M059J (cell line): ENCODE measurements around the gene TMCC3. TPM values are rescaled to one million over a fixed set of nuclear protein-coding genes. Genes with fewer than 3 reads are reported as not detected.
A peak's percentile ranks its signal among the peaks of the same experiment; 100 is the strongest.
"Not testable (repeated sequence)": the region's sequence is repeated elsewhere in the genome, so short reads cannot be mapped to it uniquely, and the experiment has no call there.

ENCODE experiments used
- DNase-seq: peaks from one replicate; pipeline ENCODE4 v3.0.0-alpha.2; 2012; ENCODE audit warnings: low read depth
- total RNA-seq: library from RNA; depleted of rRNA; stranded (reverse); fragments of >200 nt; shearing (Covaris generic); gene quantifications from 2 replicates; pipeline ENCODE4 v1.2.3, GENCODE V29; 2014

Gene TMCC3
- total RNA-seq, 1 experiment from 2014 or later, result 0.54 TPM

DNA sequence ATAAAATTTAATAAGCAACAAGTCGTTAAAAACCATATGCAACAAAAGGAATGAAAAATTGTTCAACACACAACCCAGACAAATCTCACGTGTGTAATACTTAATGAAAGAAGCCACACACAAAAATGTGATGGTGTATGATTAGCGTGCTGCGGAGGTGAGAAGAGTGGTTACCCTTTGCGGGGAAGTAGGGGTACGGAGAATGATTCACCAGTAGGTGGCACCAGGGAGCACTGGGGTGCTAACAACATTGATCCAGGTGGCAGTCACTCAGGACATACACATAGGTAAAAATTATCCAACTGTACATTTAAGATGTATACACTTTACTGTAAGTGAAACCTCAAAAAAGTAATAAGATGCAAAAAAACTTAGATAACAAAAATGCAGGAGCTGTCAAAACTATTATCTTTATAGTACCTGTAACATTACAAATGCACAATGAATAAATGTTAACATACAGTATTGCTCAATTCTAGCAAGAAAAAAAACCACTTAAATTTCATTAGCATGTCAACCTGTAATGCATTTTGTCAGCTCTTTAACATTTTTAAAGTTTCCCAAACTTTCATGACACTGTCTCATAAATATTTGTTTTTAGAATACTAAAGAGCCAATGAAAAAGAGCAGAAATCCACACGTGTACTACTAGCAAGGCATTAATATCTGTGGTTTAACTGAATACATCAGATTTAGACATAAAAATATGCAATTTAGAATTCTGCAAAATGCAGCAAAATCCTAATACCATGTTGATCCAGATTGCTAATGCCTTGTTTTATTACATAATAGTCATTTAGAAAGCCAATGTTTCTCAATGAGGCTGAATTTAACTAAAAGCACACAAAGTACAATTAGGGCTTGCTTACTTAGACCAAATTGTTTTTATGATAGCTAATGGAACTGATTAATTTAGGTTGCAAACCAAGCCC, 46.7 kb downstream of the TMCC3 start:
- no peak for DNase-seq

DNA sequence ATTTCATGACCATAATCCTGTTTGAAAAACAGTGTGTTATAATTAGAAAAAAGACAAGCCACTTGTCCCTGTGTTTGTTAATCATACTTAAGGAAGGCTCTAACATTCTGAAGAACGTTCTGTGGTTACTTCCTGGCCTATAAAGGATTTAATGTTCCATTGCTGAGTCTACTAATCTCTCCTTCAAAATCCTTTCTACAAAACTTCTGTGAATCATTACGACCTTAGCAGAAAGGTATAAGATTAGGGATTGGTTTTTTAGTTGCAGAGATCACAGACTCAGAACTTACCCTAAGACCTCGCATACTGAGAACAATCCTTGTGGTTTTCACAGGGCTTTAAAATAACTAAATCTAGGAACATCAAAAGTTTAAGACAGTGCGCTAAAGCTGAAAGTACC, 48.3 kb downstream of the TMCC3 start:
- DNase-seq, result no peak

DNA sequence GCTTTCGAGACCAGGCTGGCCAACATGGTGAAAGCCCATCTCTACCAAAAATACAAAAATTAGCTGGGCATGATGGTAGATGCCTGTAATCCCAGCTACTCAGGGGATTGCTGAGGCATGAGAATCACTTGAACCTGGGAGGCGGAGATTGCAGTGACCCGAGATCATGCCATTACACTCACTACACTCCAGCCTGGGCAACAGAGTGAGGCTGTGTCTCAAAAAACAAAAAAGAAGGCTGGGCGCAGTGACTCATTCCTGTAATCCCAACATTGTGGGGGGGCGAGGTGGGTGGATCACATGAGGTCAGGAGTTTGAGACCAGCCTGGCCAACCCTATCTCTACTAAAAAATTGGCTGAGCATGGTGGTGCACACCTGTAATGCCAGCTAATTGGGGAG, 49.0 kb downstream of the TMCC3 start:
- DNase-seq, result not testable (repeated sequence)

- DNase-seq, result no peak
Measured at GRCh38 chr12:94599189-94599588, 51.2 kb downstream of the TMCC3 start.

GRCh38 chr12:94597268-94597667, 53.1 kb downstream of the TMCC3 start:
- no peak for DNase-seq

DNA sequence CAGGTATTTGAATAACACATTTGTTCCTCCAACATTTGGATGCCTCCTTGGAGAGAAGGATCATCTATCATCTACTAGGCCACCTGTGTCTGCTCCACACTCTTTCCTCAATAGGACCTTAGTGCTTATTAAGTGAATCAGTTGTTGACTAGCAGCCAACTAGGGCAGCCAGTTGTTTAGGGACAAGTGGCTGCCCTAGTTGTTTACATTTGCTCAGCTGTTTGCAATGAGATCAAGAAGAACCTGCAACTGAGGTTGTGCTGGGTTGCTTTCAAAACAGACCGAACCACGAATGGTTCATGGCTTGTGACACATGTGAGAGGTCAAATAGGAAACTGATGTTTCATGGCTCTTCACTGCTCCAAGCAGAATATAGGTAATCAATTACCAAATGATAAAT, 53.8 kb downstream of the TMCC3 start:
- peak; percentile 70 for DNase-seq

- DNase-seq, result peak; percentile 89
Measured at GRCh38 chr12:94595152-94595551, 55.2 kb downstream of the TMCC3 start.

DNA sequence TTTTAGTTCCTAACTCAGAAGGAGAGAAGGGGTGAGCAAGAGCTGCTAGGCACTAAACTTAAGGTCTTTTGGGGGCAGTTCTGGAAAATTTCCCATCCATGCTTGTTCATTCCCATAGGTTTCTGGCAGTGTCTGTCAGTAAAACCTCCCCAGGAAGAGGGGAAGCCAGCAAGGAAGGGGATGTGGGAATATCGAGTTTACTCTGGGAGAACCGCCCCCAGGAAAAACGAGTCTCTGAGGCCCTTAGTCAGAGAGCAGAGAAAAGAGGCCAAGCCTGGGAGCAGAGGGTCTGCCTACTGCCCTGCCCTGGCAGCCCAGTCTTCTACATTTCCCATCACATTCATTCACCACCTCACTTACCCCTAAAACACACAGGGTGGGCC, 55.9 kb downstream of the TMCC3 start:
- no peak for DNase-seq

GRCh38 chr12:94593822-94594442, 56.4 kb downstream of the TMCC3 start:
- DNase-seq, result no peak

GRCh38 chr12:94592723-94593122, 57.6 kb downstream of the TMCC3 start:
- not testable (repeated sequence) for DNase-seq

DNA sequence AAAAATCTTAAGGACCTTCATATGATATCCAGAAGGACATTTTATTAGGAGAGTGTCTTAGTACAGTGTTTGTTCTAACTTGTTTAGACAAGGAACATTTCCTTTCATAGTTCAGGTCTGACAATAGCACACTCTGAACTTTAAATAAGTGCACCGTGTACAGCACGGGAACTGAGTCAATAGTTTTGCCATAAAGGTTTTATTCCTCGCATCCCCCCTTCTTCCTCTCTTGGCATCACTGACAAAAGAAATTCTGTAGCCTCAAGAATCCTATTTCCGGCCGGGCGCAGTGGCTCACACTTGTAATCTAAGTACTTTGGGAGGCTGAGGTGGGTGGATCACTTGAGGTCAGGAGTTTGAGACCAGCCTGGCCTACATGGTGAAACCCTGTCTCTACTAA, 58.3 kb downstream of the TMCC3 start:
- DNase-seq, result no peak

DNA sequence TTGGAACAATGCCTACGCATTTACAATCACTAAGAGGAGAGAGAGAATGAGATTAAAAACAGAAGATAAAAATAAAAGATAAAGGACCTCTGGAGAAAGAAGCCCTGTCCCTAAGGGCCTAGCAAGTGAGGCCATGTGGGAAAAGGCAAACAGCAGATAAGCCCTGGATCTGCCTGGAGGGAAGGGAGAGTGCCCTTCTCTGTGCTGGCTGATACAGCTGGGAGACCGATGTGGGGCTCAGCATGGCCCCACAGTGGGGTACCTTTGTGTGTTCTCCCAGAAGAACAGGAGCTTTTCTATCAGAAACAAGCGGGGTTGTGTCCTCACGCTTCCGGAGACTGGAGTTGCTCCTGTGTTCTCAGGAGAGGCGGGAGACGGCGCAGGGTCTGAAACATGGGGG, 59.9 kb downstream of the TMCC3 start:
- no peak for DNase-seq

DNA sequence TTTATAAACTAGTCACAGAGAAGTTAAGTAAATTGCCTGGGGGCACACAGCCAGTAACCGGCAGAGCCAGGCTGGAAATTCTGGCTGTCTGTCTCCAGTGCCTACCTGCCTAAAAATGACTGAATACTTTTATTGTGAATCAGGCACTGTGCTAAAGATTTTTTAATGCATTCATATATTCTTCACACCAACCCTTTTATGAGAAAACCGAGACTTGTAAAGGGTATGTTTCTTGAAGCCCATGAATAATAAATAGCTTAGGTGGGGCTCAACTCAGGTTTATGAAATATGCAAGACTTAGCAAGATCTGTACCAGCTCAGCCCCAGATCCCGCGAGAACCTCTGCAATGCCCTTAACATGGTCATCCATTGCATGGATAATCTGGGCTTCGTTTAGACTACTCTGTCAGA, 60.8 kb downstream of the TMCC3 start:
- no peak for DNase-seq

- no peak for DNase-seq
Measured at GRCh38 chr12:94588346-94588745, 62.0 kb downstream of the TMCC3 start.

GRCh38 chr12:94587266-94588241, 62.8 kb downstream of the TMCC3 start:
- DNase-seq, result no peak

DNA sequence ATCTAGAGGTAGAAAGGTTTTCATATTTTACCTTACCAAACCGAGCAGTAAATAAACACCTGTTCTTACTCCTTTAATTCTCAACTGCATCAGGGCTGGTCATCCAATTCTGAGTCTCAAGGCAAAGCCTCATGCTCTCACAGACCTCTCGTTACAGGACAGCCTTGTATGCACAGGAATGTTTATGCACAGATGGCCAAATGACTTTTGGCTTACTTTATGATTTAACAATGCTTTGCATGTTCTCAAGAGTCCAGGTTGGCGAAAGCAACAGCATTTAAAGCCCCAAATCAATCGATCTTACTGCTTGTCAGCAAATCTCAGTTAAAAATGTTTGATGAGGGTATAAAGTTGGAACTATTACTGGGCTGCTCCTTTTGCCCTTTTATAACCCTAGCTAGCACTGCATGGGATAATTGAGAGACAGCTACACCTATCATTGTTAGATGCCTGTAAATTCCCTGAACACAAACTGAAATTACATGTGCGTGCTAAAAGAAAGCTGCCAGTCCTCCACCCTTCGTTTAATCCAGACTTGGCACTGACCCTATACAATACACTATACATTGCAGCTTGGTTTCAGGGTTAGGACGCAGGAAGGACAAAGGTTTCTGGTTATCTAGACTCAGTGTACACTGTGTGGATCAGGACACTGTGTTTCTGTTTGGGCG, 63.6 kb downstream of the TMCC3 start:
- no peak for DNase-seq

DNA sequence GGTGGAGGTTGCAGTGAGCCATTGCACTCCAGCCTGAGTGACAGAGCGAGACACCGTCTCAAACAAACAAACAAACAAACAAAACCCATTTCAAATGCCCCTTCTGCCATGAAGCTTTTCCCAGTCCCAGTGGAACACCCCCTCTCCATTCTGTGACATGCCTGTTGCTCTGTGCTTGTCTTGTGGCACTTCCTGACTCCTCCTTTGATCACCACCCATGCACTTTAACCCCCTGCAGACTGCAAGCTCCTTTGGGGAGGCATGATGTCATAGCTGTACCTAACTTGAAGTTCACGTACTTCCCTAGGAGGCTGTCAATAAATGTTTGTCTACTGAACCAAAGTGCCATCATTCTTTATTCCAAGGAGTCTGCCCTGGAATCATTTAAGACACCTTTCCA, 64.7 kb downstream of the TMCC3 start:
- DNase-seq, result no peak

DNA sequence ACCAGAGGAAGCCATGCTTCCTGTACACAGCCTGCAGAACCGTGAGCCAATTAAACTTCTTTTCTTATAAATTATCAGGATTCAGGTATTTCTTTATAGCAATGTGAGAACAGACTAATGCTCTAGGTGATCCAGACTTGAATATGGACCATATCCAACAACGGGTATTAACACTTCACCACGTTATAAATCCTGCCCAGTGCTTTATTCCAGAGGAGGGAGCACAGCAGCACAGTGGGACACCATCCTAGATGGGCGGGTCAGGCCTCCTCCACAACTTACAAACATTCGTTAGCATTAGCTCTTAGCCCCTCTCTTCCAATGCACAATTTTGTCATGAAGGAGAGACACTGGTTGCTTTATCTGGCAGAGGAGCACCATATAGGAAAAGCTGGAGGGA, 66.0 kb downstream of the TMCC3 start:
- DNase-seq, result no peak

- DNase-seq, result no peak
Measured at GRCh38 chr12:94582591-94582990, 67.8 kb downstream of the TMCC3 start.

GRCh38 chr12:94575645-94576403, 74.5 kb downstream of the TMCC3 start:
- DNase-seq, result no peak

DNA sequence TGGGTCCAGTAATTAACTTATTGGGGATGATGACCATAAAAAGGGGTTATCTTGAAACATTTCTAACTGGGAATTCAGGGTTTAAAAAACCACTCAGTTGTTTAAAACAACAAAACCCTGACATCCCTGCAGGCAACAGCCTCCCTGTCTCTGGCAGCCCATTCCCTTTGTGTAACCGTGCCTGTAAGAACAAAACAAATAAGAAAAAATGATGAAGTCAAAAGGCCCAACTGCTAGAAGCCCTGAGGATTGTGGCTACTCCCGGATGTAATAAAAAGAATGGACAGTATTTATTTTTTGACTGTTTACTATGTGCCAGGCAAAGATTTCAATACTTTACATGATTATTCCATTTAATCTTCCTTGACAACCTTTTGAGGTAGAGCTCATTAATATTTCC, 75.3 kb downstream of the TMCC3 start:
- peak; percentile 22 for DNase-seq
